ENCODE results near the gene CENPX.

CENPX gene

DNA sequence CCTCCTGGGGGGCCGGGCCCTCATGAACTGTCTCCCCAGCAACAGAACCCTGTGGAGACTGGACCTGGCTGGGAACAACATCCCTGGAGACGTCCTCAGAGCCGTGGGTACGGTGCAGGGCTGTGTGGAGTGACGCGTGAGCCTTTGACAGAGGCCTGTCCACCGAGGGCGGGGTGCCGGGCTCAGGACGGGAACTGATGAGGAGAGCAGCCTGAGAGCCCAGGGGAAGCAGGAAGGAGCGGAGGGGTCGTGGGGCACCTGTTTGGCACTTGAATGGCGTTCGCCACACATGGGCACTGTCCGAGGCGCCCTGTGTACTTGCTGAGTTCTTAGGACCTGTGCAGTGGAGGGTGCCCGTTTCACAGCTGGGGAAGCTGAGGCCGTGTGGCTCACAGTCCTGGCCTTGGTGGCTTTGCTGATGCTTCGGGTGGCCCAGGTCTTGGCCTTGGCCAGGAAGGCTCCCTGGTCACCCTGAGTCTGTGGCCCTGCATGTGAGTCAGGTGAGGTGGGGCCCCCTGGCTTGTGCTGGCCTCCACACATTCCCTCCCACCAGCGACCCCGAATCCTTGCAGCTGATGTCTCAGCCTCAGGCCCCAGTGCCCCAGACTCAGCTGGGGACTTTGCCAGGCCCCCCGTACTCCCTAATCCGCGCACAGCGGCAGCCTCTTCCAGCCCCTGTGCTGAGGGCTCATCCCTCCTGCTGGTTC, 2.9 kb upstream of the CENPX start:
- TF ChIP-seq, protein P1, sequence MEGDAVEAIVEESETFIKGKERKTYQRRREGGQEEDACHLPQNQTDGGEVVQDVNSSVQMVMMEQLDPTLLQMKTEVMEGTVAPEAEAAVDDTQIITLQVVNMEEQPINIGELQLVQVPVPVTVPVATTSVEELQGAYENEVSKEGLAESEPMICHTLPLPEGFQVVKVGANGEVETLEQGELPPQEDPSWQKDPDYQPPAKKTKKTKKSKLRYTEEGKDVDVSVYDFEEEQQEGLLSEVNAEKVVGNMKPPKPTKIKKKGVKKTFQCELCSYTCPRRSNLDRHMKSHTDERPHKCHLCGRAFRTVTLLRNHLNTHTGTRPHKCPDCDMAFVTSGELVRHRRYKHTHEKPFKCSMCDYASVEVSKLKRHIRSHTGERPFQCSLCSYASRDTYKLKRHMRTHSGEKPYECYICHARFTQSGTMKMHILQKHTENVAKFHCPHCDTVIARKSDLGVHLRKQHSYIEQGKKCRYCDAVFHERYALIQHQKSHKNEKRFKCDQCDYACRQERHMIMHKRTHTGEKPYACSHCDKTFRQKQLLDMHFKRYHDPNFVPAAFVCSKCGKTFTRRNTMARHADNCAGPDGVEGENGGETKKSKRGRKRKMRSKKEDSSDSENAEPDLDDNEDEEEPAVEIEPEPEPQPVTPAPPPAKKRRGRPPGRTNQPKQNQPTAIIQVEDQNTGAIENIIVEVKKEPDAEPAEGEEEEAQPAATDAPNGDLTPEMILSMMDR (IDR thresholded peaks at IDR 0.05; ENCODE audit: low read depth, low read length): no peak
- DNase-seq (ENCODE audit: extremely low read depth, low read depth): no peak

DNA sequence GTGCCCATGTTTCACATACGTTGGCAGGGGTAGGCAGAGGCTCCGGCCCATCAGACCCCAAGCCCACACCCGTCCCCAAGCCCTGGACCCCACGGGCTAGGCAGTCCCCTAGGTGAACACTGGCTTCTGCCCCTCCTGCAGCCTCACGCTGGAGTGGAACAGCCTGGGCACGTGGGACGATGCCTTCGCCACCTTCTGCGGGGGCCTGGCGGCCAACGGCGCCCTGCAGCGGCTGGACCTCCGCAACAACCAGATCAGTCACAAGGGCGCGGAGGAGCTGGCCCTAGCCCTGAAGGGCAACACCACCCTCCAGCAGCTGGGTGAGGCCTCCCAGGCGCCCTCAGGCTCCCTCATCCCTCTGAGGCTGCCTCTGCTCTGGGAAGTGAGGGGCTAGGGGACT, 2.2 kb upstream of the CENPX start:
- TF ChIP-seq, protein P1 (IDR thresholded peaks at IDR 0.05; ENCODE audit: low read depth, low read length): no peak
- DNase-seq (ENCODE audit: extremely low read depth, low read depth): no peak

DNA sequence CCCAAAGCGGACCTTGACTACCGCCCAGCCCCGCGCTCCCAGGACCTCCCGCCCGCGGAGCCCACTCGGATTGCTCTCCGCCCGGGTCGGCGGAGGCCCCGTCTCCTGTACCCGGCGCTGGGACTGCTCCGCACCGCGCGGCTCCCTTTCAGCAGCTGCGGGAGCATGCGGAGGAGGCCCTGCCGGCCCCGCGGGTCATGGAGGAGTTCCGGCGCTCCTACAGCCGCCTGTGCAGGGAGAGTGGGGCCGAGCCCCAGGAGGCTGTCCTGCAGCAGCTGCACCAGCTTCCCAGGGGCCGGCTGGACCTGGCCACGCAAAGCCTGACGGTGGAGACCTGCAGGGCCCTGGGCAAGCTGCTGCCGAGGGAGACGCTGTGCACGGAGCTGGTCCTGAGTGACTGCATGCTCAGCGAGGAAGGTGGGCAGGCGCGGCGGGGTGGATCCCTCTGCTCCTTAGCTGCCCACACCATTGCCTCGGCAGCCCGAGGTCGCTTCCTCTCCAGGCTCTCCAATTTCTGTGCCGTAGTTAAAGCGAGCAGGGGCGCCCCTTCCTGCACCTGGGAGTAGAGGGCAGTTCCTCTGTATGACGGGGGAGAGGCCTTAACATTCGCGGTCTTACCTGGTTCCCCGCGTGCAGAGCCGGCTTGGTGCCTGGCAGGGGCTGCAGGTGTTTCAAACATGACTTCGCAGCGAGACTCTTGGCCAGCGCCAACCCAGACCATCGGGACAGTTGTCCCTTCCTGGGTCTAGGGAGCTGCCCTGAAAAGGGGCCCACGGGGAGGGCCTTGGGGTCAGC, 966 bp upstream of the CENPX start:
- DNase-seq (ENCODE audit: extremely low read depth, low read depth): no peak
- TF ChIP-seq, protein P1 (IDR thresholded peaks at IDR 0.05; ENCODE audit: low read depth, low read length): no peak

DNA sequence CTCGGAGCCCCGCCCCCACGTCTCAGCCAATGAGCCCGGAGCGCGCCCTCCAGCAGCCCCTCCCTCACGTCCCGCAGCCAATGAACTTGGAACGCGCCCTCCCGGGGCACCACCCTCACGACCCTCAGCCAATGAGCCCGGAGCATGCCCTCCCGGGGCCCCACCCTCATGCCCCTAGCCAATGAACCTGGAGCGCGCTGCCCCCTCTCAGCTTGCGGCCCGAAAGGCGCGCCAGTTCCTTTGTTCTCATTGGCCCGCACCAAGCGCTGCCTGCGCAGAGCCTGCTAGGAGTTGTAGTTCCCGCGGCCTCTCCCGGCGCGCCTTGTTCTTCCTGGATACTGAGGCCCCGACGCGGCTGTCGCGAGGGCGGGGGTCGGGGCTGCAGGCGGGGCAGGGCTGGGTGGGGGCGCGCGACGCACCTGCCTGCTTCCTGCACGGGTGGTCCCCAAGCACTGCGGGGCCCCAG, 336 bp upstream of the CENPX start, which contains the start of gene LRRC45:
LRRC45 (plus strand) TSS at position 325 of the 466 bp plus-strand sequence. CDS start 339 bp downstream, outside the sequence.
- TF ChIP-seq, protein P1 (IDR thresholded peaks at IDR 0.05; ENCODE audit: low read depth, low read length): no peak
- peak; percentile 99 for DNase-seq (ENCODE audit: extremely low read depth, low read depth)

DNA sequence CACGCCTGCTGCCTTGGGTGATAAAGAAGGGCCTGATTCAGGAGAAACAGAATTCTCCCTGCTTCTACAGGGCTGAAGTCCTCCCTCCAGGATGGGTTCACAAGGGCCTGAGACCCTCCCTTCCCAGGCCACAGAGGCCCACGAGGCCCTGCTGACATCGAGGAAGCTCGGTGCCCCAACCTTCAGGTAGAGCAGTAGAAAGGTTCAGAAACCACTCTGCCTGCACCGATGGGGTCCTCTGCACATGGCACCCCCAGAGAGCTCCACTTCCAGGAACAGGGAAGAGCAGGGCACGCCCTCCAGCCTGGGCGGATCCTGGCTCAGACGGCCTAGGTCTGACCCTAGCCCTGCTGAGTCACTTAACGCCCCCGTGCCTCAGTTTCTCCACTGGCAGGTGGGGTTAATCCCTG, 773 bp downstream of the CENPX start:
- DNase-seq (ENCODE audit: extremely low read depth, low read depth): no peak
- TF ChIP-seq, protein P1 (IDR thresholded peaks at IDR 0.05; ENCODE audit: low read depth, low read length): no peak

DNA sequence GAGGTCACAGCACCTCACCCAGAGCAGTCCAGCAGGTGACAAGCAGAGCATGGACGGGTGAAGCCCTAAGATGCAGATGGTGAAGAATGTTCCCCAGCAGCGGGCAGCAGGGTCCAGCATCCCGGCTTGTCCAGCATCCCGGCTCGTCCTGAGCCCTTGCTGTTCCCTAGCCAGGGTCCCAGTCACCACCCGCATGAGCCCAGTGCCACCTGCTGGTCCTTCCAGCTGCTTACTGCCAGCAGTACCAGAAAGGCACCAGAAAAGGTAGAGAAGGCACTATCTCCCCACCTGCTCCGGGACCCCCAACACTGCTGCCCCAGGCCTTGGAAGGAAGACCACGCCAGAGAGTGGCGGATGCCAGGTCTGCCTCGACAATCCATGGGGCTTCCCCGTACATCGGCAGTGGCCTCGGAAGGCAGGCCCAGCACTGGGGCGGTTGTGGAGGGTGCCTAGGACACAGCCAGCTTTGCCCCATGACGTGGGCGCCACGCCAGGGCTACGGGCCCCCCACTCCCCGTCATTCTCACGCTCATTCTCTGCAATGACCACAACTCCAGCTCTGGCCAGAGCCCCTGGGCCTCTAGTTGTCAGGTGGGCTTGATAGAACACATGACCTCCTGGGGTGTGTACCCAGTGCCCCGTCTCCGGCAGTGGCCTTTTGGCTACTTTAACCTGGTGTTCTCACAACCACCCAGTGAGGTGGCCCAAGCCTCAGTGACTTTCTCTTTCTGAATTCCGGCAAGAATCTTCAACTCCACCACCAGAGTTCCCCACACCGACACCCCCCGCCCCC, 1.4 kb downstream of the CENPX start:
- TF ChIP-seq, protein P1 (IDR thresholded peaks at IDR 0.05; ENCODE audit: low read depth, low read length): peak; percentile 82
- DNase-seq (ENCODE audit: extremely low read depth, low read depth): peak; percentile 49

Measured in AG09319 (cell line).